SU-DHL-6 (cell line): Measurements from ENCODE around the gene TMEM203.

ENCODE experiments used
- EZH2phosphoT487 ChIP-seq: fragments of 200-600 bp; sonication (generic), shearing (Covaris generic); conservative IDR thresholded peaks from 2 replicates; pipeline ENCODE4 v1.6.1; 2018; ENCODE audit warnings: mild to moderate bottlenecking, antibody characterized with exemption, low read length, moderate library complexity, mixed read lengths
- TF ChIP-seq, protein P1 (sequence below): fragments of 200-600 bp; sonication (generic); IDR thresholded peaks from one replicate; pipeline ENCODE4 v1.5.1; 2017; ENCODE audit warnings: antibody characterized with exemption, mild to moderate bottlenecking, low read length, moderate library complexity; ENCODE audit not compliant: insufficient read depth, poor library complexity, severe bottlenecking

DNA sequence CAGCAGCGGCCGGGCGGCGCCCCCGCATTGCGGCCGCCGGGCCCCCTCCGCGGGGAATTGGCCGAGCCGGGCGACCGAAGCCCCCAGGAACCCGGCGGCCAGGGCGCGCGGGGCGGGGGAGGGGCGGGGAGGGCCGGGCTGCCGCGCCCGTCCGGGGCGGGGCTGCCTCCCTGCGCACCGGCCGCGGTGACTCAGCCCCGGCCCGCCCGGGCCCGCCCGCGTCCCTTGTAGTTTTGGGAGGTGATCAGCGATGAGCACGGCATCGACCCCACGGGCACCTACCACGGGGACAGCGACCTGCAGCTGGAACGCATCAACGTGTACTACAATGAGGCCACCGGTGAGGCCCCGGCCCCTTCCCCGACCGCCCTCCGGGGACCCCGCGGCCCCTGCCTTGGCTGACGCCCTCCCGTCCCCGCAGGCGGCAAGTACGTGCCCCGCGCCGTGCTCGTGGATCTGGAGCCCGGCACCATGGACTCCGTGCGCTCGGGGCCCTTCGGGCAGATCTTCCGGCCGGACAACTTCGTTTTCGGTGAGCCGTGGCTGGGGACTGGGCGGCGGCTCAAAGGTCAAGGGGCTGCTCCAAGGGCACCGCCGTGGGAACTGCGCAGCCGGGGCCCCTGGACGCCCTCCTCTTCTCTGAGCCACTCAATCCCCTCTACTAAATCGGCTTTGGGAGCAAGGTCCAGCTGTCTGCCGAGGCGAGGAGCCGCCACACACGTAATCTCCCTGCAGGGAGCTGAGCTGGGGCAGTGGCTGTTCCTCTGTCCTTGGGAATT, 36.2 kb upstream of the TMEM203 start:
- TF ChIP-seq, protein P1, sequence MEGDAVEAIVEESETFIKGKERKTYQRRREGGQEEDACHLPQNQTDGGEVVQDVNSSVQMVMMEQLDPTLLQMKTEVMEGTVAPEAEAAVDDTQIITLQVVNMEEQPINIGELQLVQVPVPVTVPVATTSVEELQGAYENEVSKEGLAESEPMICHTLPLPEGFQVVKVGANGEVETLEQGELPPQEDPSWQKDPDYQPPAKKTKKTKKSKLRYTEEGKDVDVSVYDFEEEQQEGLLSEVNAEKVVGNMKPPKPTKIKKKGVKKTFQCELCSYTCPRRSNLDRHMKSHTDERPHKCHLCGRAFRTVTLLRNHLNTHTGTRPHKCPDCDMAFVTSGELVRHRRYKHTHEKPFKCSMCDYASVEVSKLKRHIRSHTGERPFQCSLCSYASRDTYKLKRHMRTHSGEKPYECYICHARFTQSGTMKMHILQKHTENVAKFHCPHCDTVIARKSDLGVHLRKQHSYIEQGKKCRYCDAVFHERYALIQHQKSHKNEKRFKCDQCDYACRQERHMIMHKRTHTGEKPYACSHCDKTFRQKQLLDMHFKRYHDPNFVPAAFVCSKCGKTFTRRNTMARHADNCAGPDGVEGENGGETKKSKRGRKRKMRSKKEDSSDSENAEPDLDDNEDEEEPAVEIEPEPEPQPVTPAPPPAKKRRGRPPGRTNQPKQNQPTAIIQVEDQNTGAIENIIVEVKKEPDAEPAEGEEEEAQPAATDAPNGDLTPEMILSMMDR, result no peak
- no peak for TF ChIP-seq EZH2phosphoT487
